ENCODE measurements around the gene MAP4K2. TPM values are rescaled to one million over a fixed set of nuclear protein-coding genes. Genes with fewer than 3 reads are reported as not detected.

Gene MAP4K2
- total RNA-seq, 4 donors from 2014 or later = 8.5 to 33.3 (median 17.7) TPM

DNA sequence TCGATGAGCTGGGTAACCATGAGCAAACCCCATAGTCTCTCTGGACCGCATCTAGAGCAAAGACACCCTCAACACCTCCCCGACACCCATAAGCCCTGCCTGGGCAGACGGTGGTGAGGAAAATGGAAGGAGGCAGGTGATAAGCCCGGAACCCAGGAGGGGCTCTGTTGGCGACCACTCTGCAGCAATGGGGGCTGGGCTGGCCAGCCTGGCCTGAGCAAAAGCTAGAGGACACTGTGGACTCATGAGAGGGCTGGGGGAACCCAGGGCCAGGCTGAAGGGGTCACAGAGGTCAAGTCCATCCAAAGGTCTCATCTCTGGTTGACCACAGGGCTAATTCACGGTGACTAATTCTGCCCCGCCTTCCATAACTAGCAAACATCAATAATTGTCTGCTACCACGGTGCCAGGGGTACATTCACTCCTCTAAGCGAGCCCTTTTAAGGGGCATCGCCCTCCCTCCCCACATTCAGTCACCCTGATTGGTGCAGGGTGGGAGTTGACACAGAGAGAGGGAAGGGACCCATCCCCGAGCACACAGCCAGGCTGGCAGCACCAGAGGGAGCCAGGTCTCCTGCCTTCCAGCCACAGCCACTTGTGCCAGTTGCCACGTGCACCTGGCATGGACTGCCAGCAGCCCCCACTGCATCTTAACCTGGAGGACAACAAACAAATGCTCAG is 47.2 kb downstream of the MAP4K2 start:
- DNase-seq (ENCODE audit: low spot score) = no peak
- no peak for ATAC-seq (ENCODE audit: low FRiP score)
- TF ChIP-seq, protein P1, sequence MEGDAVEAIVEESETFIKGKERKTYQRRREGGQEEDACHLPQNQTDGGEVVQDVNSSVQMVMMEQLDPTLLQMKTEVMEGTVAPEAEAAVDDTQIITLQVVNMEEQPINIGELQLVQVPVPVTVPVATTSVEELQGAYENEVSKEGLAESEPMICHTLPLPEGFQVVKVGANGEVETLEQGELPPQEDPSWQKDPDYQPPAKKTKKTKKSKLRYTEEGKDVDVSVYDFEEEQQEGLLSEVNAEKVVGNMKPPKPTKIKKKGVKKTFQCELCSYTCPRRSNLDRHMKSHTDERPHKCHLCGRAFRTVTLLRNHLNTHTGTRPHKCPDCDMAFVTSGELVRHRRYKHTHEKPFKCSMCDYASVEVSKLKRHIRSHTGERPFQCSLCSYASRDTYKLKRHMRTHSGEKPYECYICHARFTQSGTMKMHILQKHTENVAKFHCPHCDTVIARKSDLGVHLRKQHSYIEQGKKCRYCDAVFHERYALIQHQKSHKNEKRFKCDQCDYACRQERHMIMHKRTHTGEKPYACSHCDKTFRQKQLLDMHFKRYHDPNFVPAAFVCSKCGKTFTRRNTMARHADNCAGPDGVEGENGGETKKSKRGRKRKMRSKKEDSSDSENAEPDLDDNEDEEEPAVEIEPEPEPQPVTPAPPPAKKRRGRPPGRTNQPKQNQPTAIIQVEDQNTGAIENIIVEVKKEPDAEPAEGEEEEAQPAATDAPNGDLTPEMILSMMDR (IDR thresholded peaks at IDR 0.05) = no peak

DNA sequence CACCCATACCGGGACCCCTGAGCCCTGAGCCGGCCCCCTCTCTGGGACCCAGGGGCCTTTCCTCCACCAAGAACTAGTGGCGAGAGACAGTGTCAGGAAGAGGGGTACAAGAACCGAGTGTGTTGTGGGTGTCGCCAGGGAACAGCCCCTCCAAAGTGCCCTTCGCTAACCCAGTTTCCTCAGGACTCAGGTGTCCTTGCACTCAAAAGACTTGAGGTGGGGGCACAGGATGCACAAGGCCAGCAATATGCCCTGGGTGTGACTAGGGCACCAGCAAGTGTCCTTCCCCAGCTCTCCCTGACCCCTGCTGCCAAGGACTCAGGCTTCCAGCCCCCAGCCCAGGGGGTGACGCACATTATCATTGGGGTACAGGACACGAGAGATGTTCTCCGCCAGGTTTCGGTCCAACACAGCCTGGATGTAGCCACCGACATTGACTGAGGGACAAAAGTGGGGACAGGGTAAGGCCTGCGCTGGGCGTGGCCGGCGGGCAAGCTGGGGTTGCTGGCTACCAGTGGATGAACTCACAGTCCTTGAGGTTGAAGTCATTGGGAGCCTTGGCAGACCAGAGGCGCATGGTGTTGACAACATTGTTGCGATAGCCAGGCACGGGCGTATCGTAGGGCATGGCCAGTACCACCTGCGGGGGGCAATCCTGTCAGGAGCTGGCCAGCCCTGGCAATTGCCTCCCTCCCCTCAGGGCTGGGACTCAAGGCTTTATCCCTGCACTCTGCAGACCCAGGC is 47.9 kb downstream of the MAP4K2 start:
- ATAC-seq (ENCODE audit: low FRiP score) = no peak
- TF ChIP-seq, protein P1 (IDR thresholded peaks at IDR 0.05) = no peak
- no peak for DNase-seq (ENCODE audit: low spot score)

DNA sequence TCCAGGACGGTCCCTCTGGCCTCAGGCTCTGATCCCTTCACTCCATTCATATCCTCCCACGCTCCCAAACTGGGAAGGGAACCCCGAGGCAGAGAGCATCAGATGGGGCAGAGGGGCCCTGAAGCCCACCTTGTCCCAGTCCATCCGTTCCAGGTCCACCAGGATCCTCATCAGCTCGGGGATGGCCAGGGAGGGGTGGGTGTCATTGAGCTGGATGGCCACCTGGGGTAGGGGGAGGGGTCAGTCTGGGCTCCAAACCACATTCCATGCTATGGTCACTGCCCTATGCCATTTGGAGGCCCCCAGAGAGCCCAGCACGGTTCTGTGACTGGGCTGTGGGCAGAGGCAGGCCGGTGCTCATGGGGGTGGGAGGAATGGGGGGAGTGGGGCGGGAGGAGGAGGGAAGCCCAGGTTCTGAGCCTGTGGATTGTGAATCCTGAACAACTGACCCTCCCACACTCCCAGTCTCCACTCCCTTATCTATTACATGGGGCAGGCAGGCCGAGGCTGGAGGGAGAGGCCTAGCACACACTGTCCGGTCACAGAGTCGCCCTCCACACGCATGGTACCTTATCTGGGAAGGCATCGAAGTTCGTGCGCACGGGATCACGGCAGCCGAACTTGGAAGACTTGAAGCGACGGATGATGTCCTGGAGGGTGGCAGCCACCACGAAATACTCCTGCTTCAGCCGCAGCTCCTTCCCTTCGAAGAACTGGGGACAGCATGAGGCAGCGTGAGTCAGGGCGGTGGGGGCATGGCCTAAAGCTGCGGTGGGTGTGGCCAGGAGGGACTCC is 48.7 kb downstream of the MAP4K2 start:
- DNase-seq (ENCODE audit: low spot score) (no peak), ATAC-seq (ENCODE audit: low FRiP score) (no peak)
- TF ChIP-seq, protein P1 (IDR thresholded peaks at IDR 0.05) = no peak

DNA sequence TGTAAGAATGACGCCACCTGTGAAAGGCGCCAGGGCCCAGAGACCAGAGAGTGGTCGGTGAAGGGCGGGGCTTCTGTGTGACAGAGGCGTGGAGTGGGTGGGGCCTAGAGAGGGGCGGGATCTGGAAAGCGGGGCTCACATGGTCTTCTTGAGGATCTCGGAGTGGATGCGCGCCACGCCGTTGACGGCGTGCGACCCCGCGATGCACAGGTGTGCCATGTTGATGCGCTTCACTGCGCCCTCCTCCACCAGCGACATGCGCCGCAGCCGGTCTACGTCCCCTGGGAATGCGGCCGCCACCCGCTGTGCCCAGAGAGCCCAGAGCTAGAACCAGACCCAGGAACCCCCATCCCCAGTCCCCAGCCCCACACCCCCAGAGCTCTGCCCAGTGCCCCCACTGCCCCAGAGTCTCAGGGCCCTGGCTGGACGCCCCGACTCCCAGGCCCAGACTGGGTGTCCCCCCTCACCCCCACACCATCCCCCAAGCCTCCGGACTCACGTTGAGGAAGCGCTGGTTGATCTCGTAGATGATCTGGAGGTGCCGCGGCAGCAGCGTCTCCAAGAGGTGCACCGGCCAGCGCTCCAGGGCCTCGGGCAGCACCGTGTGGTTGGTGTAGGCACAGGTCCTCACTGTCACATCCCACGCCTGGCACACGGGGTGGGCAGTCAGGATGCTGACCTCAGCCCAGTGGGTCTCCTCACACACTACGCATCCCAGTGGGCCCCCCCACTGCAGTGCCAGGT is 49.5 kb downstream of the MAP4K2 start:
- DNase-seq (ENCODE audit: low spot score) = no peak
- TF ChIP-seq, protein P1 (IDR thresholded peaks at IDR 0.05) = no peak
- no peak for ATAC-seq (ENCODE audit: low FRiP score)

DNA sequence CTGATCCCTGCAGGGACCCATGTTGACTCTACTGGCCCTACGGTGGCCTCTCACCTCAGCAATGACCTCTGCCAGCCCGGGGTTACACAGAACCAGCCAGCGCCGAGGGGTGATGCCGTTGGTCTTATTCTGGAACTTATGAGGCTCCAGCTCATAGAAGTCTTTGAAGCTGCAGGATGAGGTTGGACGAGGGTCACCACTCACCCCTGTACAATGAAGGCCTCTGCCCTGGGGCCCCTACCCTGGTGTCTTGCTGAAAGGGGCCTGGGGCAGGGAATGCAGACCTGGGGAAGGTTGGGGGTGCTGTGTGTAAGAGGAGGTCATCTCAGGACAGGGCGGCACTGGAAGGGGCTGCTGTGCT is 50.0 kb downstream of the MAP4K2 start:
- ATAC-seq (ENCODE audit: low FRiP score) (no peak), DNase-seq (ENCODE audit: low spot score) (no peak)
- TF ChIP-seq, protein P1 (IDR thresholded peaks at IDR 0.05) = no peak

DNA sequence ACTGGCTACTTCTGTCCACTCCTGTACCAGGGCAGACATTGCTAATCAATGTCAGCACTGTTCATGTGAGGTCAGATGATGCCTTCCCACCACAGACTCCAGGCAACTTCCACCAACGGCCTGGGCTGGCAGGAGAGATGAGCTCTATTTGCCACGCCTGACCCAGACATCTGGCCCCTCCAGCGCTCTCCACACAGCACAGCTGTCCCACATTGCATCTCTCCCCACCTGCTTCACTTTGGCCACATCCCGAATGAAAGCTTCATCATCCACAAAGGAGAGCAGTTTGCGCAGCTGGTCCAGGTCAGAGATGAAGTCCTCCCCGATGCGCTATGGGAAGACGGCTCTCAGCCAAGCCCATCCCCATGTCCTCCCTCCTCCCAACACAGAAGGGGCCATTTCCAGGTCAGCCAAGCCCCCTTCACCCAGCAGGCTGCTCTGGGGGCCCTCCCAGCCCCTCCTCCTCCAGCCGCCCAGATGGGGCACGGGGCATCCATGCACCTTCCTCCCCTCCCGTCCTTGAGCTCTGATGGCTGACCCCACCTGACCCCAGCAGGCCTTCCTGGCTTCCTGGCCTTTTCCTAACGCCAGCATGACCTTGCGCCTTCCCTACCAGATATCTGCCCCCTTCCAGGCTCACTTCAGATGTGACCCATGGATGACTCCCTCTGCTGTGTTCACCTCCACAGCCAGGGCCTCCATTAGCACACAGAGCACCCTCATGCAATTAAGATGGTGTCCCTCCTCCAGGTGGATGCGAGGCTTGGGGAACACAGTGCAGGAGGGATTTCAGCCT is 50.6 kb downstream of the MAP4K2 start:
- TF ChIP-seq, protein P1 (IDR thresholded peaks at IDR 0.05) = no peak
- DNase-seq (ENCODE audit: low spot score) = no peak
- ATAC-seq (ENCODE audit: low FRiP score) = no peak

Data from omental fat pad (tissue), 4 donors.